ENCODE data around the gene UBL3. TPM values are rescaled to one million over a fixed set of nuclear protein-coding genes. Genes with fewer than 3 reads are reported as not detected.

Gene UBL3
- total RNA-seq, 1 experiment from 2014 or later, result 12.0 TPM

DNA sequence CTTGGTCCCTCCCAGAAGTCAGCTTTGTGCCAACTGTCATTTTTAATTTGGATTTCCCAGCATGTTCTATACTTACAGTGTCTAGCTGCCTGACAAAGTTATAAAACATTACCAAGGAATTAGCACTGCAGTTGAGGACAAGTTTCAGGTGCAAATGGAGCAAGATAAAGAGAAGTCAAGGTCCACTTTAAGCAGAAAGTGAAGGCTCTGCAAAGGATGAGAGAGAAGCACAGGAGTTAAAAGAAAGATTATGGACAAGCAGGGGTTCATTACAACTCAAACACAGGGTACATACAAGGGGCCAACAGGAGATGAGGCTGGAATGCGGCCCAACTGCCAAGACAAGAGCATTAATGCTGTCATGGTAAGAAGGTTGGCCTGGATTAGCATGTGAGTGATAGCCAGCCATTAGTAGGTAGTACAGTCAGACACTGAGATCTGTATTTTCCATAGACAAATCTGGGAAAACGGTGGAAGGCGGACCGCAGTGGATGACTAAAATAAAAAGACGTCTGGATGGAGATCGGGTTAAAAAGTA is 17.6 kb downstream of the UBL3 start:
- H3K4me3 ChIP-seq (ENCODE audit: low read depth, low read length, poor library complexity, severe bottlenecking), result no peak overlapping the region
- intact Hi-C loops (cut with micrococcal nuclease; ENCODE audit: unreplicated experiment), result no loop called here
- no peak overlapping the region for H3K27ac ChIP-seq (ENCODE audit: low read depth, low read length, poor library complexity, severe bottlenecking)
- H3K27me3 ChIP-seq (replicated peaks; ENCODE audit: insufficient read depth, low read depth, low read length, poor library complexity), result no peaks in the 10 kb centered on the region
- no peaks in the 10 kb centered on the region for H3K4me1 ChIP-seq (ENCODE audit: insufficient read depth, low read length, poor library complexity, severe bottlenecking)
- H3K9me3 ChIP-seq (ENCODE audit: low read depth, low read length, poor library complexity, severe bottlenecking), result no peaks in the 10 kb centered on the region
- TF ChIP-seq CTCF (conservative IDR thresholded peaks at IDR 0.05; ENCODE audit: low read depth, low read length) (no peak), EZH2 (IDR thresholded peaks at IDR 0.05; ENCODE audit: borderline replicate concordance, low read depth, low read length, poor library complexity, severe bottlenecking) (no peak)
- no peak for DNase-seq (ENCODE audit: low spot score)
- H3K36me3 ChIP-seq (ENCODE audit: insufficient read depth, low read length, poor library complexity, severe bottlenecking), result no peaks in the 10 kb centered on the region
- POLR2A ChIA-PET (ENCODE audit: low non-redundant PET), result no interaction called here
- BruUV-seq (replicated peaks), result no TSS peak
- CTCF ChIA-PET, result no interaction called here

DNA sequence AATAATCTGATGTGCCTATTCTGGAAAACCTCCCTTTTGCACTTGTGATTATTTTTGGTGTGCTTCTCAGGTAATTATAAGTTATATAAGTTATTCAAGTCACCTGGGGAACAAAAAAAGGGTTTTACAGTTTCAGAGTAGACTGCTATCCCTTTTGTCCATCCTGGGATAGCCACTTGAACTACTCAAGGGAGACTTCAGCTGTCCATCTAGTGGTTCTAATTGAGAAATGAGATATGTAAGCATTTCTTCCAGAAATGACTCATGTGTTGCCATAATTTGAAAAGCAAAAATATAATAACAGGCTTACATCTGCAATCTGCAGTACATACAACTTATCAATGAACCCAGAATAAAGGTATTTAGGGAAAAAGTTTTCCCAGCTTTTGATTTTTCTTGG is 20.4 kb downstream of the UBL3 start:
- POLR2A ChIA-PET (ENCODE audit: low non-redundant PET), result no interaction called here
- intact Hi-C loops (cut with micrococcal nuclease; ENCODE audit: unreplicated experiment), result no loop called here
- H3K27me3 ChIP-seq (replicated peaks; ENCODE audit: insufficient read depth, low read depth, low read length, poor library complexity), result no peaks in the 10 kb centered on the region
- no peak for DNase-seq (ENCODE audit: low spot score)
- H3K9me3 ChIP-seq (ENCODE audit: low read depth, low read length, poor library complexity, severe bottlenecking), result no peaks in the 10 kb centered on the region
- H3K36me3 ChIP-seq (ENCODE audit: insufficient read depth, low read length, poor library complexity, severe bottlenecking), result no peaks in the 10 kb centered on the region
- no peak overlapping the region for H3K27ac ChIP-seq (ENCODE audit: low read depth, low read length, poor library complexity, severe bottlenecking)
- H3K4me1 ChIP-seq (ENCODE audit: insufficient read depth, low read length, poor library complexity, severe bottlenecking), result no peaks in the 10 kb centered on the region
- no TSS peak for BruUV-seq (replicated peaks)
- no peak overlapping the region for H3K4me3 ChIP-seq (ENCODE audit: low read depth, low read length, poor library complexity, severe bottlenecking)
- CTCF ChIA-PET, result no interaction called here
- TF ChIP-seq CTCF (conservative IDR thresholded peaks at IDR 0.05; ENCODE audit: low read depth, low read length), result no peak
- no peak for TF ChIP-seq EZH2 (IDR thresholded peaks at IDR 0.05; ENCODE audit: borderline replicate concordance, low read depth, low read length, poor library complexity, severe bottlenecking)

DNA sequence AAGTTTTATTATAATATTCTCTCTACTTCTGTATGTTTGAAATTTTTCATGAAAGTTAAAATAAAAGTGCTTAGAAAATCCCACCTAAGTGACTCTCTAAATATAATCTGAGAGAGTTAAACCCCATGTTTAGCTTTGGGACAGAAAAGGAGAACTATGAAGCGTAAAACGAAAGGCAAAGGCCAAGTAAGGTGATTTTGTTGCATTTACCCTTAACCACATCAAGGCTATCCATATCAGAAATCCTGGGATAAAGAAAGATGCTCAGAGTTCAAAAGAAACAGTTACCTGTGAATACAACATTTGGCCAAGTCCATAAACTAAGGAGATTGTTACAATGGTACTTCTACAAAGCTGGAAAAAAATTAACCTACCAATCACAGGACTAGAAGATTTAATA is 31.3 kb downstream of the UBL3 start:
- TF ChIP-seq CTCF (conservative IDR thresholded peaks at IDR 0.05; ENCODE audit: low read depth, low read length) (no peak), EZH2 (IDR thresholded peaks at IDR 0.05; ENCODE audit: borderline replicate concordance, low read depth, low read length, poor library complexity, severe bottlenecking) (no peak)
- H3K4me1 ChIP-seq (ENCODE audit: insufficient read depth, low read length, poor library complexity, severe bottlenecking), result peaks cover 12% of the 10 kb centered on the region
- H3K9me3 ChIP-seq (ENCODE audit: low read depth, low read length, poor library complexity, severe bottlenecking), result no peaks in the 10 kb centered on the region
- CTCF ChIA-PET, result no interaction called here
- no TSS peak for BruUV-seq (replicated peaks)
- DNase-seq (ENCODE audit: low spot score), result no peak
- no peaks in the 10 kb centered on the region for H3K27me3 ChIP-seq (replicated peaks; ENCODE audit: insufficient read depth, low read depth, low read length, poor library complexity)
- H3K36me3 ChIP-seq (ENCODE audit: insufficient read depth, low read length, poor library complexity, severe bottlenecking), result no peaks in the 10 kb centered on the region
- H3K27ac ChIP-seq (ENCODE audit: low read depth, low read length, poor library complexity, severe bottlenecking), result no peak overlapping the region
- POLR2A ChIA-PET (ENCODE audit: low non-redundant PET), result no interaction called here
- intact Hi-C loops (cut with micrococcal nuclease; ENCODE audit: unreplicated experiment), result no loop called here
- H3K4me3 ChIP-seq (ENCODE audit: low read depth, low read length, poor library complexity, severe bottlenecking), result no peak overlapping the region

Data from A673 (cell line).